ENCODE measurements around the gene HMG20B.

- no peak for TF ChIP-seq GATA3 (IDR thresholded peaks at IDR 0.05; ENCODE audit: low read depth, low read length)
- TF ChIP-seq GATA2 (IDR thresholded peaks at IDR 0.05; ENCODE audit: low read depth, low read length), result no peak
Measured at GRCh38 chr19:3547767-3548282, 24.9 kb upstream of the HMG20B start.

All from SH-SY5Y (cell line).